GM18526 (cell line): ENCODE data around the gene TMEM212.

Experiments
- POLR2A ChIP-seq: IDR thresholded peaks from 3 replicates; pipeline ENCODE4 v1.6.1; 2011; ENCODE audit not compliant: insufficient read length; ENCODE audit errors: extremely low read depth

Gene TMEM212

DNA sequence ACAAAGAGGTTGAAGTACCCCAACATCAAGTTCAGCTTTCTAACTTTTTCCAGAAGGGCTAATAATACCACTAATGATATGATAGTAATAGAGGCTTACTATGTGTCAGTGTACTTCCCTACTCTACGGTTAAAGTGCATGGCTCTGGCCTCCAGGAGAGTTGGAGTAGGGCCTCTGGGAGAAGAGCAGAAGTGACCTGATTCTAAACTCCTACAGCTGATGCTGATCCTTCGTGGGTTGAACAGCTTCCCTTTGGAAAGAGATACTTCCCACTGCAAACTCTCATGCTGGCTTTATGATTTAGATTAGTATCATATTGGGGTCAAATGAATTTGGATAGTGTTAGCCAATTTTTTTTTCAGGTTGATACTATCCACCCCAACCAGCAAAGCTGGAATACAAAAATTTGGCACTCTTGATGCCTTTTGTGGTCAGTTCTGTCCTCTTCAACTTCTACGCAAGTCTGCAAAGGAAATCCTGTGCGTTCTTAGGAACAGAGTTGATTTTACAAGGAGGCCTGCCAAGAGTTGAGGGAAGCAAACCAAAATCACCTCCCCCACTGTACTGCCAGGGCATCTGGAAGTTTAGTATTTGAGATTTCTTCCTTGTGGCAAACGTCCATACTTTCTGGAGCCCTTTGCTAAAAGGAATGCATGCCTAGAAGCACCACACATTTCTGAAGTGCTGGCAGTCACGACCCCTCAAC is 17.8 kb downstream of the TMEM212 start:
- no peak for TF ChIP-seq POLR2A

DNA sequence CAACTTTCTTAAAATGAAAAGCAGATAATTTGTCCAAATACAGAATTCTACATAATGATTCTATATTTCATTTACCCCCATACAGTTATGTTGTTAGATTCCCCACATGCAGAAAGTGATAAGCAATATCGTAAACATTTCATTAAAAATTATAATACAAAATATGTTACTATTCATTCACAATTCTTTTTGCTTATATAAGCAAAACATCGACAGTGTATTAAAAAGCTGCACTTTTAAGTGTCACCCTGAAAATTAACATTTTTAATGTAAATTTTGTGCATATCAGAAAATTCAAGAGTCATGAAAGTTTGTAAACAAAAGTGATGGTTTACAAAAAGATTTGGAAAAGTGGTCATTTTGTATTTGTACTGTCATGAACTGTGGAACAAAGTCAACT is 19.2 kb downstream of the TMEM212 start:
- no peak for TF ChIP-seq POLR2A

DNA sequence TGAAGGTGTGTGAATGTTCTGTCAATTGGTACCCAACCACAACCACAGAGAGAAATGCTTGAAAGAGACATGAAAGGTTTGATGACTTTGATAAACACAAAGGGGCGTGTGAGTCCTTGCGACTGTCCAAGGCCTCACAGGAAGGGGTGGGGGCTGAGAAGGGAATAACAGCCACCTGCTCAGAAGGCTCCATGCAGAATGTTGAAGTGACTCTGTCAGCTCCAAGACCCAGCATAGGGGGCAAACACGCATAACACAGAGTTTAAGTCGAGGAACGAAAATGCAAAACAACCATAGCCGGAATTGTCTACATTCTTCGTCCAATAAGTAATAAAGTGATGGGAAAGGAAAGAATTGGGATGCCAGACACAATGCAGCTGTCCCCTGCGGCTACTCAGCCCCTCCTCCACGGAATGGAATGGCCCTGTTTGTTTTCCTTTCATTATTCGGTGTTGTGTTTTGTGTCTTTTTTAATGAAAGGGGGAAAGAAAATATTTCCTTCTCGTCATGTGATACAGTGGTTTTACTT is 19.9 kb downstream of the TMEM212 start:
- no peak for TF ChIP-seq POLR2A

DNA sequence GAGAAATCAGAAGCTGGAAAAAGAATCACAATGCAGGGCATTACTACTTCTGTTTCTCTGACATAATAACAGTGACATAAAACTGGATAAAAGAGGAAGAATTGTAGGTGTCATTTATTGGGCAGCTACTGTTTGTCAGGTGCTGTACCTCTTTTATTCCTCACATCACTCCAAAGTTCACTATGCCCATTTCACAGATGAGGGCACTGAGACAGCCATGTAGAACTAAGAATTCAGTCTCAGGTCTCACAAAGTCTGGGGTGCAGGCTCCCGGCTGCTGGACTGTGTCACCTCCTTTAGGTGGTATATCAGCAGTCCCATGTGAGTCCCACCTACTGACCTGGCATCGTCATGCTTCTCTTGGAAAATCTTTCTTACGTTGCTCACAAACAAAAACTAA is 20.8 kb downstream of the TMEM212 start:
- TF ChIP-seq POLR2A, result no peak

DNA sequence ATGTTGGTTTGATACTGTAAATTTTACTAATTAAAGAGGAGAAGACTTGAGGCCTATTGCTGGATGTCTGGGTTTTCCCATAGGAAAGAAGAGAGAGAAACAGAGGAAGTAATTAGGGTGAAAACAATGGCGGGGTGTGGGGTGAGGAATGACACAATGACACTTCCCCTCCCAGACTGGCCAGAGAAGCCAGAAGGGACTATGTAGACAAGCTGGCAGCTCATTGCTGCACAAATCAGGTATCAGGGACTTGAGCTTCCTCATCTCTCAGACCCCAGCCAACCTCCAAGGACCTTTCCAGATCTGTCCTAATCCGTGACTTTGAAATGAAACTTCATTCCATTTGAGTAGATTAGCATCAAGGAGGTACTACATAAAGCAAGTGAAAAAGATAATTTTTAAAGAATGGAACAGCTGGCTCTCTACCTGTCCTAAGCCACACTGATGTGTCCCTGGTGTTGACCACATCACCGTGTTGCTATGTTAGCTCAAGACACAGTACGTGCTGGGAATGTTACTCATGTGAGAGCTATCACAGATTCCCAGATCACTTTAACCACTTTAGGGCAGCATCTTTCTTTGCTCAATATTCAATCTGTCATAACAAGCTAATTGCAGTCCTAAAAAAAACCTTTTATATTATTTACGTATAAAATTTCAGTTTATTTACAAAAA is 22.2 kb downstream of the TMEM212 start:
- TF ChIP-seq POLR2A, result no peak

DNA sequence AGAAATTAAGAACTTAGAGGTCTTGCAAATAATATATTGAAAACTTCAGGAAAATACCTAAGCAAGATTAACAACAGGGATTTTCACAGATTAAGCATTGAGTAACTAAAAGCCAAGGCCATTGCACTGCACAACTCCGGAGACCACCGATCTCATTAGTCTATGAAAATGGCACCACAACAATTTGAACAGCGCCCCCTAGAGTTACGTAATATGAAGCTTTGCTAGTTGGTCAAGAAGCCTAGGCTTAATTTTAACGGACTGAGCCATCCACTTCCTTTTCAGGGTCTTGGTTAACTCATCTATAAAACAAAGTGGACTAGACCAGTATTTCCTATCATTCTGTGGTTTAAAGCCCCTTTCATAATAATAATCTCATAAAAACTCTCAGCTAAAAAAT is 24.8 kb downstream of the TMEM212 start:
- TF ChIP-seq POLR2A, result no peak

DNA sequence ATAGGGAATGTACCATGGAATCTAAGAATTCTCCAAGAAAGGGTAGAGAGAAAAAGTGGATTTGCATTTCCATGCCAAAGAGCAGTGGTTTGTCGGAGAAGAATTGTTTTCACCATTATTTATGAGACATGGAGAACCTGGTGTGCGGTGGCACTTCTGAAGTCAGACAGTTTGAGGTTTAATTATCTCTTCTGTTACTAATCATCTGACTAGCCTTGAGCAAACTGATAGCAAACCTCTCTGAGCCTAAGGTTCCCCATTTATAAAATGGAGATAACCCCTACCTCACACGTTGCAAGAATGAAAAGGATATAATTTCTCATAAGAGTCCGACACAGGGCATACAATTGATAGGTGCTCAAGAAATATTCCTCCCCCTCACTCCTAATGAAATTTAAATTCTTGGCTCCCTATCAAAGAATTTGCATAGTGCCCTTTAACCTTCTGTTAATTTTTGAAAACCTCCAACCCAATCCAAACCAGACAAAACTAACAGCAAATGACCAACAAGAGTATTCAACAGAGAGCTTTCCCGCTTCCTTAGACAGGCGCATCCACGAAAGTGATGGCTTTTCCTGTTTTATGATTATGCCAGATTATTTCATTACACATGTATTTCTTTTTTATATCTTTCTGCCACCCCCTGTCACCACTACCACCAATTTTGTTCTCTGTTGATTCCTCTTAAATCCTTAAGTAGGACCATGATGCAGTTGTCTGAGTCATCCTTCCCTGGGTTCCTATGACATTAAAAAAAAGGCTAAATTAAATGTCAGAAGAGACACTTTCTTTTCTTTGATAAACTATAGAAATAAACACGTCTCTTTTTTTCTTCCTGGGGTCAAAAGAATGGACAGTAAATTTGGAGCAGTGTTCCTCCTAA is 28.5 kb downstream of the TMEM212 start:
- no peak for TF ChIP-seq POLR2A

DNA sequence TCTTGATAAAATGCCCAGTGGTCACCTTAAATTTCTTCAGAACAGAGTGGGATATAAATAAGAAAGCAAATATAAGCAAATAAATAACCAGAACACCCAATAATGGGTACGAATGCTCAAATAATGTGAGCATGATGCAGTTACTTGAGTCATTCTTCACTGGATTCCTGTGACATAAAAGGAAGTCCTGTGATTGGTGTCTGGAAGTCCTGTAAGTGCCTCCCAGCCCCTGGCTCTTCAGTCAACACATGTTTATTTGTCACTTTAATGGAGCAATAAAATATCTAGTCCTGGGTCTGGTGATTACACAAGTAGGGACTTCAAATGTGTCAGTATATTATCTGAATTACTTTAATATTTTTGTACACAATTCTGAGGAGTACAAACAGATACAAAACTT is 30.4 kb downstream of the TMEM212 start:
- TF ChIP-seq POLR2A, result no peak

DNA sequence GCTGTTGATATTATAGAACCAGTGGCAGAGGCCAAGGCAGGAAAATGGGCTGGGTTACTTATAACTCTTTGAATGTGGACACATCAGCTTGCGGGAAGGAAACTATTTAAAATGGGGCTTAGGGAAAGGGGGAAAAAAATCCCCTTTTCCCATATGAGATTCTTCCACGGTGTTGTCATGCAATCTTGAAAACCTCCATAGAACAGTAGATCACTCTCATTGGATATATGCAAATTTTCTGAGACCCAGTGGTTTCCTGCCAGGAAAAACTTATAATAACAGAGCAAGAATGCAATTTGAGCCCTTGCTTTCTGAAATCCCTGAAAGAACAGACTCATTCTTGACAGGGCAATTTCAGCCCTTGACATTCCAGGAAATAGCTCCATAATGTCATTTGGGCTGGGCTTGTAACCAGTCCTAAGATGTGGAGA is 31.1 kb downstream of the TMEM212 start:
- no peak for TF ChIP-seq POLR2A

DNA sequence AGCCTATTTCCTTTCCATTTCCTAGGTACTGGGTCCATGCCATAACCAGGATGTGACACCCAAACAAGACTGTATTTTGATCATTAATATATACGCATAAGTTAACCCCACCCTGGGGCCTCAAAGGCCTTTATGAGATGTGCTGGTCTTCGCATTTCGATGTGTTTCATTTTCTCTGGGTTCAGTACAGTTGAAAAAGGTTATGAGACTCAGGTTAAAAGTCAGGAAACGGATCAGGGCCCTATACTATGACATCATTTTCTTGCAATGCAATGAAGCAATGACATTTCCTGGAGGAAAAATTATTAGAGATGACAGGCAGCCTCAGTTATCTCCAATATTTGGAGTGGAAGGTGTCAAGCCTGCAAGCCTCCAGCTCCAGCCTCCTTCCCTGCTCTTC is 31.7 kb downstream of the TMEM212 start:
- no peak for TF ChIP-seq POLR2A

DNA sequence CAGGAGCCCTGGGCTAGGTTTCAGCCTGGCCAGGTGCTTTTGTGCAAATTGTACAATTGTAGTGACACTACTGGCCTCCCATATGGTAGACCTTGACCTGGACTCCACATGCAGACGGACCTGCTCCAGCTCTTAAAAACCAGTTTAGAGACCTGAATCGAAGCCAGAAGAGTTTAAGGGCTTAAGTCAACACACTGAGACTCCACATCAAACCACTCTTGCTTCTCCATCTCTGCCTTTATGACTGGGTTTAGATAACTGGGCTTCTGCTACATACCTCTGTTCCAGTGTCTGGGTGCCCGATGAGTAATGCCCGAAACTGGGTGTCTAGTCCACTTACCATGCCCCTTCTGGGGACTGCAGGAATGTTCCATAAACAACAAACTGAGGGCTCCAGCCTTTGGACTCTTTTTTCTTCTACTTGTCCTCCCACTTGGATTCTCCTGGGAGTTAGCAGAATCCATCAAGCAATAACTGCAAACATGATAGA is 32.8 kb downstream of the TMEM212 start:
- TF ChIP-seq POLR2A, result no peak

DNA sequence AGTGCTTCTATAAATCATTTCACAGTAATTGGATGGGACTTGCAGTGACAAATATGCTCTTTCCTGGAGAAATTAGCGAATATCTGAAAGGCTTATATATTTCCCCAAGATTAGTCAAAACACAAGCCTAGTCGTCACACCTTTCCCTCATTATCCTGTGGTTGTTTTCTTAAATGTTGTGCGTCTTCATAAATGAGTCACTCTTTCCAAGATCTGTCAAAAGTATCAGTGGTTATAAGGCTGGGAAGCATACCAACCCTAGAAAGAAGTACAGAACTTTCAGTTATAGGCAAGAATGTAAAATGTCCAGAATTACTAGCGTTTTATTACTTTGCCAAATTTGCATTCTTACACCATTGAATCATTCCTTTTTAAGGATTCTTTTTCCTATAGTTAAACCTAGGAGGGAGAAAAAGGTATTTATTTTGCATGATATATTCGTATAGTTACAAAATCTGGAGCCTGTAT is 33.6 kb downstream of the TMEM212 start:
- no peak for TF ChIP-seq POLR2A

DNA sequence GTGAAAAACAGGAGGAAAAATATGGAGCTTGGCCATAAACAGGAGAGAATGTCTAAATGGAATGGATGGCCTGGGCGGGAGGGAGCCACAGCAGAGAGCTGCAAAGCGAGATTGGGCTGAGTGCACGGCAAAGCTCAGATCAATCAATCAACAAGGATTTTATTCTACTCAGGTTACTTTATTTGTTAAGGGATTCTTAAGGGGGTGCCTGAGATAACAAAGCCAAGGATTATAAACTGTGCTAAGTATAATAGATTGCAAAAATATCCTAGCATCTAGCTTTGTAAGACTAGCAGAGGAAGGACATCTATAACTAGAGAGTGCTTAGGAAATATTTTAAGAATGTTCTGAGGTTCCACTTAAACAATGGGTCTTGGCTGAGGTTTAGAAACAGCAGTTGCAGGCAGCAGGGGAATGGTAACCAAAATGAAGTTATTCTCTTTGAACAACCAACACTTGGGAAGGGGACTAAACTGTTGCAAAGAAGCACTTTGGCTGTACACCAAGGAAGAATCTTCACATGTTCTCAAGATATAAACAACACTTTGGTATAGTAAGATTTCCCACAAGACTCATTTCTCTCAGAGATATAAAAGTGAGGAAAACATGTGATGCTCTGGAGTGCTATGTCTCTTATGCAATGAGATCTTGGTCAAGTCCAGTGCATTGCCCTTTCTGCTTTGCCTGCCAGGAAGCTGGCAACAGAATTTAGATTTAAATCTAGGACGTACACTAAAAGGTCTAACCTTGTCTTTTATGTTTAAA is 35.5 kb downstream of the TMEM212 start:
- TF ChIP-seq POLR2A, result no peak

DNA sequence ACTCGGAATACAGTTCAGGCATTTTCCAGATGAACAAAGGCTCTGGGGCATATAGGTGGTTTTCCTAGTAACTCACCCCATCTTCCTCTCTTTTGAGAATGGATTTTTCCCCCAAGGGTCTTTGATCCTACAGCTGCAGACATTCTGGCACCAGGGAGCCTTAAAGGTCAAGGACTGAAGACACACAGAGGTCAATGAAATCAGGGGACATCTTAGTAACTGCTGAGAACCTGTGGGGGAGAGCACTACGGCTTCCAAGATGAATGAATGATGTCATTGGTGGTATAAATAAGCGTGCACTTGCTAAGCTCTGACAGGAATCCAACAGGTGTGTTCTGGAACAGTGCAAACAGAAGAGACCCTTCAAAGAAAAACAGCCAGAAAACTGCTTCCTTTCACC is 36.3 kb downstream of the TMEM212 start:
- no peak for TF ChIP-seq POLR2A
